HCT116 (cell line): ENCODE measurements around the gene EFCAB8. TPM values are rescaled to one million over a fixed set of nuclear protein-coding genes. Genes with fewer than 3 reads are reported as not detected.

Experiments
- ATAC-seq: fragments of 200-7000 bp; cut with Tn5 transposase; 2 replicates; pipeline ENCODE4 v1.9.1; 2020; ENCODE audit warnings: mild to moderate bottlenecking, moderate library complexity
- BruUV-seq: library from RNA; stranded (reverse); fragments of 400-500 nt; replicated peaks from 2 replicates; lab custom pipeline; 2021; lab: Mats Ljungman, UMichigan
- CTCF ChIA-PET: fragments of 300-600 bp; sonication (Branson Sonifier 250); formaldehyde crosslinking; loops from one replicate; lab custom pipeline; 2021; ENCODE audit warnings: antibody characterized with exemption; lab: Charles Lee
- POLR2A ChIA-PET: fragments of 300-600, 350-600 bp; sonication (Branson Sonifier 250); formaldehyde crosslinking; loops from one replicate; lab custom pipeline; 2021; ENCODE audit warnings: antibody characterized with exemption; lab: Charles Lee
- RAD21 ChIA-PET, 2 experiments: fragments of 300-600 bp; sonication (Branson Sonifier 250); formaldehyde crosslinking; loops; one replicate each; lab custom pipeline; 2023; ENCODE audit warnings: low total read pairs in 2 of 2; ENCODE audit not compliant: uncharacterized antibody in 2 of 2, unreplicated experiment in 2 of 2, low non-redundant PET in 1 of 2; lab: Charles Lee
- DNase-seq: peaks from one replicate; pipeline ENCODE4 v3.0.0-alpha.2; 2010; ENCODE audit warnings: low read depth, low spot score
- H2AFZ ChIP-seq: fragments of 200-600 bp; shearing (Covaris generic), sonication (generic); 2 replicates; pipeline ENCODE4 v1.6.1; 2017; ENCODE audit warnings: low read depth, mixed run types, mixed read lengths, antibody characterized with exemption, low read length; ENCODE audit not compliant: poor library complexity, severe bottlenecking
- H3K27ac ChIP-seq: 2 replicates; pipeline ENCODE4 v1.5.1; 2012; ENCODE audit warnings: low read depth, low read length
- H3K27me3 ChIP-seq: fragments of 200-600 bp; sonication (generic); 2 replicates; pipeline ENCODE4 v1.6.1; 2016; ENCODE audit warnings: mixed run types, low read length, mixed read lengths; ENCODE audit not compliant: insufficient read depth
- H3K36me3 ChIP-seq, 2 experiments: fragments of 200-500 bp in 1 of 2; fragments of 200-600 bp in 1 of 2; sonication (Bioruptor generic) in 1 of 2; sonication (generic) in 1 of 2; 2 replicates each; pipeline versions ENCODE4 v1.5.1 to v1.6.1; 2014 to 2016; ENCODE audit warnings: low read length in 2 of 2, inconsistent platforms in 1 of 2, mixed read lengths in 1 of 2, mixed run types in 1 of 2; ENCODE audit not compliant: insufficient read depth in 2 of 2, control insufficient read depth in 1 of 2
- H3K4me1 ChIP-seq, 2 experiments: fragments of 200-600 bp in 1 of 2; sonication (generic) in 1 of 2; 2 replicates each; pipeline versions ENCODE4 v1.5.1 to v1.6.1; 2012 to 2017; ENCODE audit warnings: low read length in 2 of 2, inconsistent platforms in 1 of 2, mild to moderate bottlenecking in 1 of 2, mixed read lengths in 1 of 2, mixed run types in 1 of 2, moderate library complexity in 1 of 2; ENCODE audit not compliant: insufficient read depth in 2 of 2, control insufficient read depth in 1 of 2
- H3K4me2 ChIP-seq: fragments of 200-600 bp; sonication (generic); 2 replicates; pipeline ENCODE4 v1.6.1; 2017; ENCODE audit warnings: mixed run types, low read length, mixed read lengths
- H3K4me3 ChIP-seq, 2 experiments: fragments of 200-600 bp in 1 of 2; sonication (generic) in 1 of 2; replicated peaks in 1 of 2; 2 replicates each; pipeline ENCODE4 v1.5.1; 2011 to 2016; ENCODE audit warnings: low read length in 2 of 2, control low read depth in 1 of 2, low read depth in 1 of 2, mild to moderate bottlenecking in 1 of 2, mixed read lengths in 1 of 2, mixed run types in 1 of 2
- H3K79me2 ChIP-seq: fragments of 200-600 bp; sonication (generic); 2 replicates; pipeline ENCODE4 v1.6.1; 2017; ENCODE audit warnings: mild to moderate bottlenecking, mixed run types, low read length, moderate library complexity, mixed read lengths; ENCODE audit not compliant: insufficient read depth
- H3K9ac ChIP-seq: fragments of 200-600 bp; sonication (generic); 2 replicates; pipeline ENCODE4 v1.6.1; 2016; ENCODE audit warnings: low read length, mixed read lengths
- H3K9me2 ChIP-seq: fragments of 200-600 bp; sonication (generic), shearing (Covaris generic); 2 replicates; pipeline ENCODE4 v1.6.1; 2017; ENCODE audit warnings: mixed run types, mild to moderate bottlenecking, moderate library complexity; ENCODE audit not compliant: insufficient read depth
- H3K9me3 ChIP-seq, 2 experiments: fragments of 200-500 bp in 1 of 2; fragments of 200-600 bp in 1 of 2; sonication (Bioruptor generic) in 1 of 2; sonication (generic) in 1 of 2; 2 replicates each; pipeline ENCODE4 v1.6.1; 2014 to 2017; ENCODE audit warnings: low read length in 2 of 2, mixed read lengths in 2 of 2, inconsistent platforms in 1 of 2, low read depth in 1 of 2, mild to moderate bottlenecking in 1 of 2, mixed run types in 1 of 2, moderate library complexity in 1 of 2; ENCODE audit not compliant: control insufficient read depth in 1 of 2, insufficient read depth in 1 of 2
- H4K20me1 ChIP-seq: fragments of 200-600 bp; sonication (generic), shearing (Covaris generic); 2 replicates; pipeline ENCODE4 v1.6.1; 2017; ENCODE audit warnings: mixed run types, mild to moderate bottlenecking, moderate library complexity; ENCODE audit not compliant: insufficient read depth
- CEBPB ChIP-seq: IDR thresholded peaks from 2 replicates; pipeline ENCODE4 v1.6.1; 2012; ENCODE audit warnings: low read depth
- EGR1 ChIP-seq: IDR thresholded peaks from 2 replicates; pipeline ENCODE4 v1.6.1; 2012; ENCODE audit warnings: low read depth
- ELF1 ChIP-seq: IDR thresholded peaks from 2 replicates; pipeline ENCODE4 v1.6.1; 2012; ENCODE audit warnings: low read depth, borderline replicate concordance
- EZH2 ChIP-seq: fragments of 200-600 bp; sonication (generic); IDR thresholded peaks from 2 replicates; pipeline ENCODE4 v1.6.1; 2017; ENCODE audit warnings: antibody characterized with exemption, mixed run types
- EZH2phosphoT487 ChIP-seq: fragments of 200-600 bp; IDR thresholded peaks from 2 replicates; pipeline ENCODE4 v1.6.1; 2018; ENCODE audit warnings: antibody characterized with exemption, borderline replicate concordance
- FOSL1 ChIP-seq: IDR thresholded peaks from 2 replicates; pipeline ENCODE4 v1.6.1; 2012; ENCODE audit warnings: low read depth
- JUND ChIP-seq: IDR thresholded peaks from 2 replicates; pipeline ENCODE4 v1.6.1; 2012
- POLR2A ChIP-seq: IDR thresholded peaks from 2 replicates; pipeline ENCODE4 v1.7.0; 2011; ENCODE audit warnings: borderline replicate concordance; ENCODE audit not compliant: insufficient read depth, insufficient read length; ENCODE audit errors: extremely low read depth
- POLR2AphosphoS5 ChIP-seq: IDR thresholded peaks from 2 replicates; pipeline ENCODE4 v1.6.1; 2011; ENCODE audit warnings: mild to moderate bottlenecking, low read depth, low read length, moderate library complexity
- RAD21 ChIP-seq: IDR thresholded peaks from 2 replicates; pipeline ENCODE4 v1.6.1; 2012; ENCODE audit warnings: low read depth, mild to moderate bottlenecking
- SIN3A ChIP-seq: IDR thresholded peaks from 2 replicates; pipeline ENCODE4 v1.6.1; 2012; ENCODE audit warnings: low read depth
- SP1 ChIP-seq: IDR thresholded peaks from 2 replicates; pipeline ENCODE4 v1.6.1; 2012; ENCODE audit warnings: low read depth
- TCF7L2 ChIP-seq: IDR thresholded peaks from 2 replicates; pipeline ENCODE4 v1.7.0; 2011; ENCODE audit warnings: borderline replicate concordance, inconsistent platforms; ENCODE audit not compliant: insufficient read depth, insufficient read length; ENCODE audit errors: extremely low read depth
- YY1 ChIP-seq: IDR thresholded peaks from 2 replicates; pipeline ENCODE4 v1.6.1; 2011; ENCODE audit warnings: low read length, low read depth, moderate library complexity, mild to moderate bottlenecking; ENCODE audit not compliant: insufficient replicate concordance; ENCODE audit errors: extremely low read depth
- ZFX ChIP-seq: fragments of 450-650 bp; IDR thresholded peaks from 2 replicates; pipeline ENCODE4 v1.6.1; 2017
- ZNF274 ChIP-seq: fragments of 200-500 bp; sonication (Bioruptor generic); IDR thresholded peaks from 2 replicates; pipeline ENCODE4 v1.6.1; 2014; ENCODE audit warnings: mild to moderate bottlenecking, low read depth, low read length, inconsistent platforms
- intact Hi-C: fragments of 100-400 bp; cut with micrococcal nuclease; formaldehyde crosslinking; loops from 2 replicates; pipeline ENCODE4 v1.10.0; 2022
- total RNA-seq: library from RNA; stranded (reverse); gene quantifications from one replicate; pipeline ENCODE4 v1.2.1, GENCODE V29; 2021; ENCODE audit not compliant: unreplicated experiment
- TF ChIP-seq, protein P1 (sequence below): IDR thresholded peaks from 2 replicates; pipeline ENCODE4 v1.6.1; 2012; ENCODE audit warnings: low read depth
- TF ChIP-seq, protein P2 (sequence below): IDR thresholded peaks from 2 replicates; pipeline ENCODE4 v1.6.1; 2012
- TF ChIP-seq, protein P3 (sequence below), 3 experiments: fragments of 200-600 bp in 1 of 3; sonication (generic) in 1 of 3; IDR thresholded peaks in 2 of 3; conservative IDR thresholded peaks in 1 of 3; 2 replicates each; pipeline ENCODE4 v1.5.1; 2012 to 2017; ENCODE audit warnings: low read depth in 2 of 3, low read length in 2 of 3, antibody characterized with exemption in 1 of 3, borderline replicate concordance in 1 of 3, control low read depth in 1 of 3, mild to moderate bottlenecking in 1 of 3, mixed read lengths in 1 of 3, mixed run types in 1 of 3, moderate library complexity in 1 of 3; ENCODE audit not compliant: insufficient read depth in 1 of 3
- TF ChIP-seq, protein P4 (sequence below): IDR thresholded peaks from 2 replicates; pipeline ENCODE4 v1.6.1; 2011; ENCODE audit warnings: mild to moderate bottlenecking, low read length, moderate library complexity; ENCODE audit not compliant: insufficient replicate concordance; ENCODE audit errors: extremely low read depth

EFCAB8 gene
- total RNA-seq, 1 experiment from 2014 or later = 0.42 TPM

DNA sequence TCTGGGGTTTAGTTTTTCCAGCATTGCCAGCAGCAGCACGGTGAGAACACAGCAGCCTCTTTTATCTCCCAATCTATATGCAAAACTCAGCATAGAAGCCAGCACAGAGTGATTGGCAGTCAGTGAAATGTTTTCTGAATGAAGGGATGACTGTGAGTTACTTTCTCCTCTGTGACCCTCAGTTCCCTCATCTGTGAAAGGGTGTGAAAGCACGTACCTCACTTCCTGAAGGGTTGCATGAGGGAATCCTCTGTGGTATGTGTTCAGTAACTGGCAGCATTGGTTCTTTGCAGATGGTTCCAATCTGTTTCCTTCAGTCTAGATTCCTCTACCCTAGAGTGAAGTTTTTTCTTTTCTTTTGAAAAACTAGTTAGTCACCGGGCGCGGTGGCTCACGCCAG, 40.0 kb downstream of the EFCAB8 start:
- Histone ChIP-seq H3K27me3 (no peaks in the 10 kb centered on the region), H3K4me3 (no peak overlapping the region), H3K9ac (no peak overlapping the region), H3K36me3 (no peaks in the 10 kb centered on the region), H4K20me1 (no peaks in the 10 kb centered on the region), H3K4me2 (no peak overlapping the region), H3K79me2 (no peaks in the 10 kb centered on the region), H2AFZ (no peak overlapping the region), H3K27ac (no peak overlapping the region), H3K4me1 (no peaks in the 10 kb centered on the region), H3K9me2 (no peaks in the 10 kb centered on the region), H3K9me3 (no peaks in the 10 kb centered on the region)
- CTCF ChIA-PET = no interaction called here
- intact Hi-C loops = no loop called here
- RAD21 ChIA-PET = no interaction called here
- DNase-seq (no peak), ATAC-seq (no peak)
- BruUV-seq = no TSS peak
- POLR2A ChIA-PET = no interaction called here
- TF ChIP-seq, protein P1, sequence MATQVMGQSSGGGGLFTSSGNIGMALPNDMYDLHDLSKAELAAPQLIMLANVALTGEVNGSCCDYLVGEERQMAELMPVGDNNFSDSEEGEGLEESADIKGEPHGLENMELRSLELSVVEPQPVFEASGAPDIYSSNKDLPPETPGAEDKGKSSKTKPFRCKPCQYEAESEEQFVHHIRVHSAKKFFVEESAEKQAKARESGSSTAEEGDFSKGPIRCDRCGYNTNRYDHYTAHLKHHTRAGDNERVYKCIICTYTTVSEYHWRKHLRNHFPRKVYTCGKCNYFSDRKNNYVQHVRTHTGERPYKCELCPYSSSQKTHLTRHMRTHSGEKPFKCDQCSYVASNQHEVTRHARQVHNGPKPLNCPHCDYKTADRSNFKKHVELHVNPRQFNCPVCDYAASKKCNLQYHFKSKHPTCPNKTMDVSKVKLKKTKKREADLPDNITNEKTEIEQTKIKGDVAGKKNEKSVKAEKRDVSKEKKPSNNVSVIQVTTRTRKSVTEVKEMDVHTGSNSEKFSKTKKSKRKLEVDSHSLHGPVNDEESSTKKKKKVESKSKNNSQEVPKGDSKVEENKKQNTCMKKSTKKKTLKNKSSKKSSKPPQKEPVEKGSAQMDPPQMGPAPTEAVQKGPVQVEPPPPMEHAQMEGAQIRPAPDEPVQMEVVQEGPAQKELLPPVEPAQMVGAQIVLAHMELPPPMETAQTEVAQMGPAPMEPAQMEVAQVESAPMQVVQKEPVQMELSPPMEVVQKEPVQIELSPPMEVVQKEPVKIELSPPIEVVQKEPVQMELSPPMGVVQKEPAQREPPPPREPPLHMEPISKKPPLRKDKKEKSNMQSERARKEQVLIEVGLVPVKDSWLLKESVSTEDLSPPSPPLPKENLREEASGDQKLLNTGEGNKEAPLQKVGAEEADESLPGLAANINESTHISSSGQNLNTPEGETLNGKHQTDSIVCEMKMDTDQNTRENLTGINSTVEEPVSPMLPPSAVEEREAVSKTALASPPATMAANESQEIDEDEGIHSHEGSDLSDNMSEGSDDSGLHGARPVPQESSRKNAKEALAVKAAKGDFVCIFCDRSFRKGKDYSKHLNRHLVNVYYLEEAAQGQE = no peak
- TF ChIP-seq SIN3A (no peak), EZH2 (no peak), FOSL1 (no peak), JUND (no peak), POLR2AphosphoS5 (no peak), SP1 (no peak), TCF7L2 (no peak), EZH2phosphoT487 (no peak), YY1 (no peak), RAD21 (no peak), POLR2A (no peak), ZFX (no peak), ELF1 (no peak), ZNF274 (no peak), CEBPB (no peak), EGR1 (no peak)
- TF ChIP-seq, protein P2, sequence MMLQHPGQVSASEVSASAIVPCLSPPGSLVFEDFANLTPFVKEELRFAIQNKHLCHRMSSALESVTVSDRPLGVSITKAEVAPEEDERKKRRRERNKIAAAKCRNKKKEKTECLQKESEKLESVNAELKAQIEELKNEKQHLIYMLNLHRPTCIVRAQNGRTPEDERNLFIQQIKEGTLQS = no peak
- TF ChIP-seq, protein P3, sequence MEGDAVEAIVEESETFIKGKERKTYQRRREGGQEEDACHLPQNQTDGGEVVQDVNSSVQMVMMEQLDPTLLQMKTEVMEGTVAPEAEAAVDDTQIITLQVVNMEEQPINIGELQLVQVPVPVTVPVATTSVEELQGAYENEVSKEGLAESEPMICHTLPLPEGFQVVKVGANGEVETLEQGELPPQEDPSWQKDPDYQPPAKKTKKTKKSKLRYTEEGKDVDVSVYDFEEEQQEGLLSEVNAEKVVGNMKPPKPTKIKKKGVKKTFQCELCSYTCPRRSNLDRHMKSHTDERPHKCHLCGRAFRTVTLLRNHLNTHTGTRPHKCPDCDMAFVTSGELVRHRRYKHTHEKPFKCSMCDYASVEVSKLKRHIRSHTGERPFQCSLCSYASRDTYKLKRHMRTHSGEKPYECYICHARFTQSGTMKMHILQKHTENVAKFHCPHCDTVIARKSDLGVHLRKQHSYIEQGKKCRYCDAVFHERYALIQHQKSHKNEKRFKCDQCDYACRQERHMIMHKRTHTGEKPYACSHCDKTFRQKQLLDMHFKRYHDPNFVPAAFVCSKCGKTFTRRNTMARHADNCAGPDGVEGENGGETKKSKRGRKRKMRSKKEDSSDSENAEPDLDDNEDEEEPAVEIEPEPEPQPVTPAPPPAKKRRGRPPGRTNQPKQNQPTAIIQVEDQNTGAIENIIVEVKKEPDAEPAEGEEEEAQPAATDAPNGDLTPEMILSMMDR (IDR thresholded peaks at IDR 0.05 in 2 of 3, conservative IDR thresholded peaks at IDR 0.05 in 1 of 3; ENCODE audit: borderline replicate concordance in 1 of 3, insufficient read depth in 1 of 3, low read depth in 2 of 3, low read length in 2 of 3) = no peak
- TF ChIP-seq, protein P4, sequence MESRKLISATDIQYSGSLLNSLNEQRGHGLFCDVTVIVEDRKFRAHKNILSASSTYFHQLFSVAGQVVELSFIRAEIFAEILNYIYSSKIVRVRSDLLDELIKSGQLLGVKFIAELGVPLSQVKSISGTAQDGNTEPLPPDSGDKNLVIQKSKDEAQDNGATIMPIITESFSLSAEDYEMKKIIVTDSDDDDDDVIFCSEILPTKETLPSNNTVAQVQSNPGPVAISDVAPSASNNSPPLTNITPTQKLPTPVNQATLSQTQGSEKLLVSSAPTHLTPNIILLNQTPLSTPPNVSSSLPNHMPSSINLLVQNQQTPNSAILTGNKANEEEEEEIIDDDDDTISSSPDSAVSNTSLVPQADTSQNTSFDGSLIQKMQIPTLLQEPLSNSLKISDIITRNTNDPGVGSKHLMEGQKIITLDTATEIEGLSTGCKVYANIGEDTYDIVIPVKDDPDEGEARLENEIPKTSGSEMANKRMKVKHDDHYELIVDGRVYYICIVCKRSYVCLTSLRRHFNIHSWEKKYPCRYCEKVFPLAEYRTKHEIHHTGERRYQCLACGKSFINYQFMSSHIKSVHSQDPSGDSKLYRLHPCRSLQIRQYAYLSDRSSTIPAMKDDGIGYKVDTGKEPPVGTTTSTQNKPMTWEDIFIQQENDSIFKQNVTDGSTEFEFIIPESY = no peak
